DND-41 (cell line): ENCODE results near the gene ITFG1.

Experiments used
- ATAC-seq: fragments of 200-7000 bp; cut with Tn5 transposase; 3 replicates; pipeline ENCODE4 v1.9.1; 2021; ENCODE audit warnings: low read depth; ENCODE audit not compliant: insufficient read depth
- DNase-seq: peaks from one replicate; pipeline ENCODE4 v3.0.0-alpha.2; 2020
- H2AFZ ChIP-seq: 2 replicates; pipeline ENCODE4 v1.6.0; 2012; ENCODE audit warnings: low read depth, low read length
- H3K27ac ChIP-seq: 2 replicates; pipeline ENCODE4 v1.5.1; 2012; ENCODE audit warnings: low read length, inconsistent platforms
- H3K27me3 ChIP-seq: fragments of 200-600 bp; sonication (generic); 2 replicates; pipeline ENCODE4 v1.6.0; 2012; ENCODE audit warnings: low read length, mild to moderate bottlenecking, inconsistent platforms; ENCODE audit not compliant: insufficient read depth, poor library complexity
- H3K36me3 ChIP-seq: 2 replicates; pipeline ENCODE4 v1.5.1; 2012; ENCODE audit warnings: low read length, inconsistent platforms; ENCODE audit not compliant: insufficient read depth
- H3K4me1 ChIP-seq: 2 replicates; pipeline ENCODE4 v1.5.1; 2012; ENCODE audit warnings: mild to moderate bottlenecking, low read length; ENCODE audit not compliant: insufficient read depth
- H3K4me2 ChIP-seq: 2 replicates; pipeline ENCODE4 v1.6.0; 2012; ENCODE audit warnings: mild to moderate bottlenecking, moderate library complexity, low read length, inconsistent platforms; ENCODE audit not compliant: insufficient read depth
- H3K4me3 ChIP-seq, 2 experiments: fragments of 200-600 bp in 1 of 2; shearing (Covaris generic) in 1 of 2; 2 replicates each; pipeline ENCODE4 v1.5.1; 2012 to 2016; ENCODE audit warnings: inconsistent platforms in 2 of 2, low read length in 2 of 2, mild to moderate bottlenecking in 2 of 2, low read depth in 1 of 2, moderate library complexity in 1 of 2
- H3K79me2 ChIP-seq: 2 replicates; pipeline ENCODE4 v1.6.0; 2012; ENCODE audit warnings: low read length, inconsistent platforms; ENCODE audit not compliant: insufficient read depth
- H3K9ac ChIP-seq: 2 replicates; pipeline ENCODE4 v1.6.0; 2012; ENCODE audit warnings: low read depth, mild to moderate bottlenecking, inconsistent platforms, low read length, moderate library complexity
- H3K9me3 ChIP-seq: 2 replicates; pipeline ENCODE4 v1.5.1; 2012; ENCODE audit warnings: low read length, moderate library complexity, mild to moderate bottlenecking, inconsistent platforms; ENCODE audit not compliant: insufficient read depth, severe bottlenecking
- H4K20me1 ChIP-seq: 2 replicates; pipeline ENCODE4 v1.6.0; 2012; ENCODE audit warnings: low read length; ENCODE audit not compliant: insufficient read depth
- EZH2 ChIP-seq: IDR thresholded peaks from 3 replicates; pipeline ENCODE4 v1.6.1; 2012; ENCODE audit warnings: borderline replicate concordance, low read depth, mild to moderate bottlenecking, moderate library complexity, low read length, inconsistent platforms; ENCODE audit not compliant: severe bottlenecking
- TF ChIP-seq, protein P1 (sequence below): IDR thresholded peaks from 2 replicates; pipeline ENCODE4 v1.5.1; 2012; ENCODE audit warnings: borderline replicate concordance, low read length, moderate library complexity, mild to moderate bottlenecking; ENCODE audit not compliant: poor library complexity, severe bottlenecking; ENCODE audit errors: extremely low read depth

The ITFG1 gene

DNA sequence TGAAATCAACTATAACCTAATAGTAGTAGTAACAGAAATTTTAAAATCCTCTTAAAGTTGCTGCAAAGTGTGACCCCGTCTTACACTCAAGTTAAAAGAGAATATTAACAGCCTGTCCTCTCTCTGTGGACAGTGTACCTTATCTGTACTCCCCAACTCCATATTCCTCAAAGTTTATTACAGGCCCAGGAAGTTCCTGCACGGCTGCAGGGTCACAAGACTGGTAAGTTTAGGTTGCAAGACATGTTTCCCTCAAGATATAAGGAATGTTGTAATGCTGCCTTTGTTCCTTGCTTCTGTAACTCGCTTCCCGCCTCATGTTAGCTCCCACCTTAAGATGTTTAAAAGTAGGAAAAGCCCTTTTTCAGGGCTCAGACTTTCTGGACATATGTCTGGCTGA lies 72.2 kb downstream of the ITFG1 start:
- H3K36me3 ChIP-seq, result no peaks in the 10 kb centered on the region
- TF ChIP-seq EZH2, result no peak
- TF ChIP-seq, protein P1, sequence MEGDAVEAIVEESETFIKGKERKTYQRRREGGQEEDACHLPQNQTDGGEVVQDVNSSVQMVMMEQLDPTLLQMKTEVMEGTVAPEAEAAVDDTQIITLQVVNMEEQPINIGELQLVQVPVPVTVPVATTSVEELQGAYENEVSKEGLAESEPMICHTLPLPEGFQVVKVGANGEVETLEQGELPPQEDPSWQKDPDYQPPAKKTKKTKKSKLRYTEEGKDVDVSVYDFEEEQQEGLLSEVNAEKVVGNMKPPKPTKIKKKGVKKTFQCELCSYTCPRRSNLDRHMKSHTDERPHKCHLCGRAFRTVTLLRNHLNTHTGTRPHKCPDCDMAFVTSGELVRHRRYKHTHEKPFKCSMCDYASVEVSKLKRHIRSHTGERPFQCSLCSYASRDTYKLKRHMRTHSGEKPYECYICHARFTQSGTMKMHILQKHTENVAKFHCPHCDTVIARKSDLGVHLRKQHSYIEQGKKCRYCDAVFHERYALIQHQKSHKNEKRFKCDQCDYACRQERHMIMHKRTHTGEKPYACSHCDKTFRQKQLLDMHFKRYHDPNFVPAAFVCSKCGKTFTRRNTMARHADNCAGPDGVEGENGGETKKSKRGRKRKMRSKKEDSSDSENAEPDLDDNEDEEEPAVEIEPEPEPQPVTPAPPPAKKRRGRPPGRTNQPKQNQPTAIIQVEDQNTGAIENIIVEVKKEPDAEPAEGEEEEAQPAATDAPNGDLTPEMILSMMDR, result no peak
- no peak overlapping the region for H3K9ac ChIP-seq
- H3K9me3 ChIP-seq, result no peaks in the 10 kb centered on the region
- DNase-seq (no peak), ATAC-seq (no peak)
- no peaks in the 10 kb centered on the region for H3K79me2 ChIP-seq
- peaks cover 14% of the 10 kb centered on the region; the same call in 1 of the 2 replicates for H4K20me1 ChIP-seq
- H3K4me3 ChIP-seq, result no peak overlapping the region
- no peak overlapping the region for H3K4me2 ChIP-seq
- peaks cover 16% of the 10 kb centered on the region for H3K4me1 ChIP-seq
- H3K27me3 ChIP-seq, result no peaks in the 10 kb centered on the region
- no peak overlapping the region for H3K27ac ChIP-seq
- H2AFZ ChIP-seq, result no peak overlapping the region

DNA sequence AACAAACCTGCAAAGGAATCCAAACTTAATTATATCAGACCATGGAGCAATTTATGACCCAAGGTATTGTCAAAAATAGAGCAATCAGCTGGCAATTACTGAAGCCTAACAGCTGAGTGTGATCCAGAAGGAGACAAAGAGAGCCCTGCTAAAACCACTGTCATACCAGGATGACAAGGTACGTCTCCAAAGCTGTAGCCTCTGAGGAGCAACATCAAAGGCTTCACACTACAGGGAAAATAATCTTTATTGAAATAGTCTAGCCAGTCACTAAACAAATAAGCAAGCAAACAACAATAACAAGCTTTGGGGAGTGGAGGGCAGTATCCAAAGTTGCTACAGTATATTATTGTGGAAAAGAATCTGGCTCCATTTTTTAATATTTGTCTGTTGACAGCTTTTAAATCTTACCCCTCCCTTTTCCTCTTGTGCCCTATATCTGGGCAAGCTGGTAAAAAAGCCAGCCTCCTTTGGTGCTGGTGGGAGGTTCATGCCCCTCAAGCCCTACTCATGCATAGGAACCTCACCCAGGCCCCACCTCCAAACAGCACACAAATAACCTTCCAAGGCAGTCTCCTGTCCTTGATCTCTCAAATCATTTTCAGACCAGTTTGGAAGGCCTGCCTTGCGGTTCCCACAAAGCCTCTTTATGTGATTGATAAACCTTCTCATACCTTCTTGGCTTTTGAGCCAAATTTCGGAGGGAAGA lies 73.7 kb downstream of the ITFG1 start:
- Histone ChIP-seq H3K27ac (no peak overlapping the region), H3K4me1 (peaks cover 5% of the 10 kb centered on the region), H4K20me1 (peaks cover 5% of the 10 kb centered on the region; the same call in 1 of the 2 replicates), H3K79me2 (no peaks in the 10 kb centered on the region), H3K36me3 (no peaks in the 10 kb centered on the region), H2AFZ (no peak overlapping the region), H3K4me3 (no peak overlapping the region), H3K9ac (no peak overlapping the region), H3K9me3 (no peaks in the 10 kb centered on the region), H3K4me2 (no peak overlapping the region), H3K27me3 (no peaks in the 10 kb centered on the region)
- DNase-seq (no peak), ATAC-seq (no peak)
- no peak for TF ChIP-seq EZH2
- TF ChIP-seq, protein P1, result no peak

DNA sequence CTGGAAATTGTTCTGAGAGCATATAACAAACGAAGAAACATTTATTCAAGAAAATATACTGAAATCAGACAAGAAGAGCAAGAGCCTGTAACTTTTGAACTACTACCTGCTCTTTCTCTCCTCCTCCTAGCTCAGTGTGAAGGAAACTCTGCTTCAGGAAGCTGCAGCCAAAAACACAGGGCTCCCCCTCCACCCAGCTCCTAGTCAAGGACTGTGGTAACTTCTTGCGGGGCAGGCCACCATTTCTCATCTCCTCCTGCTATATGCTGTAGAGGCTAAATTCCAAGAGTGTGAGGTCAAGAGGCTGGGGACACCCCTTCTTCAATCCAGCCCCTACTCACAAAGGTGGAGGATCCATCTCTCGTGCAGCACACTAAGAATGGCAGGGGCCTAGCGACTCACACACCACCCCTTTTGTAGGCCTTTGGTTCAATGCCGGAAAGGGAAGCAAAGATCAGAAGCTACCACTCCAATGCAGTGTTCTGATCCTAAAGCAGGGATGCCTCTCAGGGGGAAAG lies 74.6 kb downstream of the ITFG1 start:
- Histone ChIP-seq H3K36me3 (no peaks in the 10 kb centered on the region), H3K79me2 (no peaks in the 10 kb centered on the region), H4K20me1 (peaks cover 3% of the 10 kb centered on the region; the same call in 1 of the 2 replicates), H3K9me3 (no peaks in the 10 kb centered on the region), H3K27me3 (no peaks in the 10 kb centered on the region), H3K27ac (no peak overlapping the region), H3K4me3 (no peak overlapping the region), H2AFZ (no peak overlapping the region), H3K9ac (no peak overlapping the region), H3K4me1 (no peaks in the 10 kb centered on the region), H3K4me2 (no peak overlapping the region)
- no peak for ATAC-seq
- DNase-seq, result no peak
- TF ChIP-seq, protein P1, result no peak
- no peak for TF ChIP-seq EZH2
